Occipital lobe (tissue), 2 donors: ENCODE data around the gene ARHGEF10L. TPM values are rescaled to one million over a fixed set of nuclear protein-coding genes. Genes with fewer than 3 reads are reported as not detected.
"Not testable (repeated sequence)": the region's sequence is repeated elsewhere in the genome, so short reads cannot be mapped to it uniquely, and the experiment has no call there.

ENCODE experiments used
- DNase-seq: peaks from one replicate; lab custom pipeline; 2025; lab: John Stamatoyannopoulos, UW
- total RNA-seq: library from RNA; depleted of rRNA; stranded (reverse); fragments of >200 nt; gene quantifications from one replicate; pipeline ENCODE4 v1.2.3, GENCODE V29; 2014

Gene ARHGEF10L
- total RNA-seq, 1 donor from 2014 or later: 22.3 TPM

DNA sequence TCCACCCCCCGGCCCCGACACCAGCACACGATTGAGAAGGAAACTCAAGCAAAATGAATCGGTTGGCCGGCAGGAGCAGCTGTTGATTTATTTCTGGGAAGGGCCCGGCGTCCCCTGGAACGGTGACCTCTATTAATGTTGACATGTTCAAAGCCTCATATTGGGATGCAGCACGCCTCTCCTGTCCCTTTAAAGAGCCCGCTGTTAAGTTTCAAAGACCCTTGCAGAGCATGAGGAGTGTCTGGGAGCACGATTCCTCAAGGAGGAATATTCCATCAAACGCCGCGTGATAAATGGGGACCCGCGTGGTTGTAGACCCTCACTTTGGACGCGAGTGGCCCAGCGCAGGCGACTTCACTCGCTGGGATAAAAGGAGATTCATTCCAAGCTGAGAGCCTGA, 194.2 kb downstream of the ARHGEF10L start:
- DNase-seq: no peak

DNA sequence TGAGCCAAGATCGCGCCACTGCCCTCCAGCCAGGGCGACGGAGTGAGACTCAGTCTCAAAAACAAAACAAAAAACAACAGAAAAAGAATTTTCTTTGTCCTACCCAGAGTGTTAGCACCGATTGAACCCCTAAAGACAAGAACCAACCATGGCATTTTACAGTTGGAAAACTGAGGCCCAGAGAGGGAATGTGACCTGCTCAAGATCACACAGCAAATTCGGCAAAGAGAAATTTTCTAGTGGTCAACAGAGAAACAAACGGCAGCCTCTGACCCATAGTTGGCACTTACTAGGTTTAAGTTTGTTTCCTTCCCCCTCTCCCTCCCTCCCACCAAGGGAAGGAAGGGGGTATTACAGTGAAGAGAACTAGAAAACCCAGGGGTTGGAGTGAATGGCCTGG, 195.1 kb downstream of the ARHGEF10L start:
- no peak for DNase-seq

DNA sequence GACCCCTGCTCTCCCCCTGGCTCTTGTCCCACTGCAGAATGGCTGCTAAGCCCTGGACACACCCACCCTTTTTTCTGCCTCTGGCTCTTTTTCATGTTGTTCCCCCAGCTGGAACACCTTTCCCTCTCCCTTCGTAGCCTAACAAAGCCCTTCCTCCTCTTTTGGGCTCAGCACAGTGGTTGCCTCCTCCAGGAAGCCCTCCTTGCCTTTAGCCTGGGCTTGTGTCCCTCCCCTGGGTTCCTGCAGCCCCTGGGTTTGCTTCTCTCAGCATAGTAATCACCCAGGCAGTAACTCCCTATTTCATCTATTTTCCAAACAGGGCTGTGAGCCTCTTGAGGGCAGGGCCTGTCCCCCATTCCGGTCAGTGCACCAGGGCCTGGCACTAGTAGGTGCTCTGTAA, 195.8 kb downstream of the ARHGEF10L start:
- DNase-seq: no peak

DNA sequence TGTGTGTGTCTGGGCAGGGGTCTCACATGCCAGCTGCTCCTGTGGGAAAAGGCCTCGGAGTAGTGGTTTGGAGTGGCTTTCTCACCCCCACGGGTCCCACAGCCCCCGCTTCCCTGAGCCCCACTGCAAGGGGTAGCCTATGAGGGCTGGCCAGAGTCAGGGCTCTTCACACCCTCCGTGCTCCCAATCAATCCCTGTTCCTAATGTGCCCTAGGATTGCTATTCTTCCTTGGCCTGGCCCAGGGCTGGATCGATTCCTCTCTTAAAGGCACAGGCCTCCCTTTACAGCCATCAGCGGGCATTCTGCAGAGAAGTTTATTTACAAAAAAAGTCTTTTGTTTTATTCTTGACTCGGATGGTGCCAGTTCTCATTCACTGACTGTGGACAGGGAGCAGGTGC, 196.3 kb downstream of the ARHGEF10L start:
- no peak for DNase-seq

DNA sequence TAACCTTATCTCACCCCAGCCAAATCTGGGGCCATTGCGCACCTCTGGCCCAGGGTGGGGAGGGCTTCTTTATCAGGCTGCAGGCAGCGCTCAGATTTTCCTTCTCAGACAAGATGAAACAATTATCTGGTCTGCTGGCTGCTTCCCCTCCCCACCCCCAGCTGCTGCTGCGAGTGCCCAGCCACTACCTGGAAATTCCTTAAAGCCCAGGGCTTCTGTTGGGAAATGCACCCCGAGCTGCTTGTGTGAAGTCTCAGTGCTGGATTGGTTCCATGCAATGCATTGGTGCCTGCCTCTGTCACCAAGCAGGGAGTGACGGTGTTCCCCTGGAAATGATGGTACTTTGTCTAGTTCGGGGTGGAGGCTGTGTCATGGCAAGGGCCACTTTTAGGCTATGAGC, 197.1 kb downstream of the ARHGEF10L start:
- DNase-seq: no peak

DNA sequence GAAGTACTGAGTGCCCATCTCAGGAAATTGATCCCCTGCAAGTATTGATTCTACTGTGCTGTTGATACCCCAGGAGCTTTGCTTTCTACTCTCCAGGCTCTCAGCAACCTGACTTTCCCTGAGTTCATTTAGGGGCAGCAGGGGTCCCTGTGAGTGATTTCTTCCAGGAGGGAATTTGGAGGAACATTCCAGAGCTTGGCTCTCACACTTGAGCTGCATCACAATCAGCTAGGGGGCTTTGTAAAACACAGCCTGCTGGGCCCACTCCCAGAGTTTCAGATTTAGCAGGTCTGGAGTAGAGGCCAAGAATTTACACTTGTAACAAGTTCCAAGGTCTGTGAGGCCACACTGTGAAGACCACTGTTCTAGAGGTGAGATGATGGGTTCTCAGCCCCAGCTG, 199.6 kb downstream of the ARHGEF10L start:
- no peak for DNase-seq

DNA sequence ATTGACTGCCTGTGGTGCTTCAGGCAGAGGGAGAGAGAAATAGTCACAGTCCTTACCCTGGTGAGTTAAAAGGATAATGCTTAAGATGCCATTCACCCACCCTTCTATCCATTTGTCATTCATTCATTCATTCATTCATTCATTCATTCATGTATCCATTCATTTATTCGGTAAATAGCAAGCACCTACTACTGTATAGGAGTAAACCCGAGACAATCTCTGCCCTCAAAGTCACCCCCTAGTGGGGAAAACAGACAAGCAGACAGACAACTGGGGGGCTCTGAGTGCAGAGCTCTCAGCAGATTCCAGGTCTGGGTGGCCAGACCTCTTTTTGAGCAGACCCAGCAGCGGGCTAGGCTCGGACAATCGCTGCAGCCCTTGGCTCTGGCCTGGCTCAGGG, 201.6 kb downstream of the ARHGEF10L start:
- DNase-seq: no peak

DNA sequence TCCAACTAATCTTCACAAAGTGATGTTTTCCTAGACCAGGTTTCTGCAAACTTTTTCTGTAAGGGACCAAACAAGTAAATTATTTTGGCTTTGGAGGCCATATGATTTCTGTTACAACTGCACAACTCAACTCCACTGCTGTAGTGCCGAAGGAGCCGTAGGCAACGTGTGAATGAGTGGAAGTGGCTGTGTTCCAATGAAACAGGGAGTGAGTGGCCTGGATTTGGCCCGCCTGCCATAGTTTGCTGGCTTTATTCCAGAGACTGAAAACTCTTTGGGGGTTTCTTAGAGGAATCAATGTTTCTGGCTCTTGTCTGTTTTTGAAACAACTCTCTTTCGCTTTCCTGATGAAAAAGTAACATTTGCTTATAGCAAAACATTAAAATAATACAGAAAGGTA, 203.1 kb downstream of the ARHGEF10L start:
- no peak for DNase-seq

DNA sequence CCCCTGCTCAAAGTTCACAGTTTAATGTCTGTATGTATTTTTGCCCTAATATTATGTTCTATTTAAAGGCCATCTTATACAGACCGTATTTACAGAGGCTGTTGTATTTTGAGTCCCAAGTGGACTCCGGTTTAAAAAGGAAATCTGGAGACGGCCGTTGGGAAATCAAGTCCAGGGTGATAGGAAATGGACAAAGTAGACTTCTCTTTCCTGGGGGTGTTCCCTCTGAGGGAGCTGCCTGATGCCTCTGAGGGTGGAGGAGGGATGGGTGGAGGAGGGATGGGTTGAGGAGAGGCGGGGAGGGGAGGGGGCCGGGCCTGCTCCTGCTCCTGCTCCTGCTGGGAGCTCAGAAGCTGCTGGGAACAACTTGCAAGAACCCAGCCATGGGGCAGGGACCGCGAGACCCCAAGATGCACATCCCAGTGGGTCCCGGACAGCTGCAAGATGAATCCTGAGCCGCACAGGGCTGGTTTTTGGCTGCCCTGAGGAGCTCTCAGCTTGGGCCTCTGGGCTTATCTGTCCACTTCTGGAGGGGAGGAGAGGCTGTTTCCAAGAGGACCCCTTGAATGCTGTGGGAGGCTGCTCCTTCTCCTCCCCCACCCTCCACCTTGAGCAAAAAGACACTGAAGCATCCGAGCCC, 203.6 kb downstream of the ARHGEF10L start:
- no peak for DNase-seq

DNA sequence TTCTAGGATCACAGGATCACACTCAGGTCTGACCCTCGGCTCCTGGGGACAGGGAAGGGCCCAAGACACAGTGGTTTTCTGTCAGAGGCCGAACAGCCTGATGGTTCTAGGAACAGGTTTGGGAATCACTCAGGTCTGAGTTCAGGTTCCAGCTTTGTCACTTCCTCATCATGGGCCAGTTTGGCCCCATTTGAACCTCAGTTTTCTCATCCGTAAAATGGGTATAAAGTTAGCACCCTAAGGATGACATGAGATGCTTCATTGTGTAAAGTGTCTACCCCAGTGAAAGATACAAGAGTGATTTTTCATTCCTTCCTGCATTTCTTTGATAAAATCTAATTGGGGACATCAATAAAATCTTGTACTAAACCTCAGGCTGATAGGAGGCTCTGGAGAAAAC, 204.4 kb downstream of the ARHGEF10L start:
- DNase-seq: no peak

DNA sequence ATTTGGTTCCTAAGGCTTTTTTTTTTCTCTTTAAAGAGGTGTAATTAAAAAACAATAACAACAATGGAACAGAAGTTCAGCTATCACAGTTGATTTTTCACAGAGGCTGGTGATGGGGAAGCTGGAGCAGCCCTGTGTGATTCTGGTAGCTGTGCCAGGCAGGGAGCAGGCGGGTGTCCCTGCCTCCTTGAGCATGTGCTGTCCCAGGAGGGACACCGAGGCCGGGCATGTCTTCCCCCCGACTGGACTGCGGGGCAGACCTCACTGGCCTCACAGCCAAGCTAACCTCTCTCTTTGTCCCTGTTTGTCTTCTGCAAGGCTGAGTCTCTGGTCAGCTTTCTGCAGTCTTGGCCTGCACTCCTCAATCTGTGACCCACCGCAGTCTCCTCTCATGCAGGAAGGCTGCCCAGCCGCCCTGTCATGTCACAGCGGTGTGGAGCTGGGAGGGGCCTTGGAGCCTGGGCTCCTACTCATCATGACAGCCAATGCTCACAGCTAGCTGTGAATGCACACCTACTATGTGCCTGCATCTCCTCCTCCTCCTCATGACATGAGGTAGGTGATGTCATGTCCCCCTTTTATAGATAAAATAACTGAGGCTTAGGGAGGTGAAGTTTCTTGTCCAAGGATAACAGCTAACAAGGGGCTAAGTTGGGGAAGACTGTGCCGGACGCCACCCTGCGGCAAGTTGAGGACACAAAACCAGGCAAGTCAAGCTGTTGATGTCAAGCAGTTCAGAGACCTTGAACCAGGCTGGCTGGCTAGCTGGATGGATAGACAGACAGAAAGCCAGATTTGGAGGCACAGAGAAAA, 205.4 kb downstream of the ARHGEF10L start:
- no peak for DNase-seq

DNA sequence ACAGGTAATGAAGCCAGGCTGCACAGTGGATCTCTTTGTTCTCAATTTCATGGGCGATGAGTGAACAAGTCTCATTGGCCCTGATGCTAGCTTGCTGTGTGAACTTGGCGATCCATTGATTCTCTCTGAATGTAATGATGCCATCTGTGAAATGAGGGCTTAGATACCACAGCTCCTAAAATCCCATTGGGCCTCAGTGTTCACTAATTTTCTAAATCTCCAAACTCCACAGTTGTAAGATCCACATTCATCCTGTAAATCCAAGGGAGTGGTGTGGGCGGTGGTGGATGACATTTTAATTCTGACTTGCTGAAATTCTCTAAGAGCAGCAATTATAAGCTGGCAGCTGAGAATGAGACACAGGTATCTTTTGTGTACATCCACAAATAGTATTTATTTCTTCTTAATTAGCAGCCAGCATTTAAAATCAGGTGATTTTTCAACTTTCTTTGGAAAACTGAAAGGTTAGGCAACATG, 206.0 kb downstream of the ARHGEF10L start:
- no peak for DNase-seq

DNA sequence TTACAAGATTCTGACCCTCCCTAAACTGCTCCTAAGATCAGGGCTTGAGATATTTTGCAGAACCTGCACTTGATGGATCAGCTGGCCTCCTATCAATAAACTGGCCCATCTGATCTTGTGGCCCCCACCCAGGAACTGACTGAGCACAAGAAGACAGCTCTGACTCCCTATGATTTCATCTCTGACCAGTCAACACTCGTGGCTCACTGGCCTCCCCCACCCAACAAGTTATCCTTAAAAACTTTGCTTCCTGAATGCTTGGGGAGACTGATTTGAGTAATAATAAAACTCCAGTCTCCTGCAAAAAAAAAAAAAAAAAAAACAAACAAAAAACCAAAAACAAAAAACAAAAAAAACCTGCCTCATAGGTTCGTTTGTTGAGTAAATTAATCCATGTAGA, 206.8 kb downstream of the ARHGEF10L start:
- not testable (repeated sequence) for DNase-seq

DNA sequence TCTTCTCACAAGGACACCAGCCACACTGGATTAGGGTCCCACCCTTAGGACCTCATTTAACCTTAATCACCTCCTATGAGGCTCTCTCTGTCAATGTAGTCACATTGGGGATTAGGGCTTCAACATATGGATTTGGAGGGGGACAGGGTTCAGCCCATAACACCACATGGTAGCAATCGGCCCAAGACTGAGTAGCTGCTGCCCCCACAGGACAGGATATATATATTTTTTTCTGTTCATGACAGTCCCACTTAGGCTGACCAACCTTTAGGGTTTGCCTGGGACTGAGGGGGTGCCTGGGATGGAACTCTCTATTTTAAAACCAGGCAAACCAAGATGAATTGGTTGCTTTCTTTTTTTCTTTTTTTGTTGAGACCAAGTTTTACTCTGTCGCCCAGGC, 207.4 kb downstream of the ARHGEF10L start:
- no peak for DNase-seq

Other genes starting within 250 kb of the ARHGEF10L start
- gene PADI4, start 231.5 kb upstream of the ARHGEF10L start, total RNA-seq: not detected
- not detected for gene PADI6, start 167.5 kb upstream of the ARHGEF10L start, total RNA-seq
- gene RCC2, start 100.0 kb upstream of the ARHGEF10L start, total RNA-seq: 26.8 TPM
- gene ACTL8, start 215.6 kb downstream of the ARHGEF10L start, total RNA-seq: not detected